Cortex of kidney (tissue), 1 donor: Measurements from ENCODE around the gene FAM120C.

Source experiments
- DNase-seq: peaks from one replicate; lab custom pipeline; 2025; lab: John Stamatoyannopoulos, UW

FAM120C gene

GRCh38 chrX:54171091-54171490 is 12.0 kb downstream of the FAM120C start:
- no peak for DNase-seq

- no peak for DNase-seq
Observed at GRCh38 chrX:54166915-54167314, 16.1 kb downstream of the FAM120C start.

DNA sequence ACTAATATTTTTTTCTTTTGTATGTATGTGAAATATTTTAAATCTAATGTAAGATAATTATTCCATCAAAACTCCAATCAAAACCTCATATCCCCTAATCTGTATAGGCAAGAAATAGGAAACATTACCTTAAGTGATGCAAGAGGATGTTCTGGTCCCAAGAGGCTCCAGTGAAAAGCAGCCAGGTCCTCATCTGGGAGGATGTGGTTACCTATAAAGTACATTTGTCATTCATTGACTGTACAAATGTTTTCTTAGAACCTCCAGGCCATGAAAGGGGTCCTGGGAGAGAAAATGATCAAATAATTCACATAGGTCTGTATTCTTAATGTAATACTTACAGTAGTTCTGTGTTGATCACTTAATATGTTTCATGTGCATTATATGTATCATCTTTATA is 25.5 kb downstream of the FAM120C start:
- no peak for DNase-seq

GRCh38 chrX:54134269-54134668 is 48.8 kb downstream of the FAM120C start:
- DNase-seq: no peak

- DNase-seq: no peak
Observed at GRCh38 chrX:54116391-54116790, 66.7 kb downstream of the FAM120C start.

GRCh38 chrX:54093571-54093970 is 89.5 kb downstream of the FAM120C start:
- no peak for DNase-seq

DNA sequence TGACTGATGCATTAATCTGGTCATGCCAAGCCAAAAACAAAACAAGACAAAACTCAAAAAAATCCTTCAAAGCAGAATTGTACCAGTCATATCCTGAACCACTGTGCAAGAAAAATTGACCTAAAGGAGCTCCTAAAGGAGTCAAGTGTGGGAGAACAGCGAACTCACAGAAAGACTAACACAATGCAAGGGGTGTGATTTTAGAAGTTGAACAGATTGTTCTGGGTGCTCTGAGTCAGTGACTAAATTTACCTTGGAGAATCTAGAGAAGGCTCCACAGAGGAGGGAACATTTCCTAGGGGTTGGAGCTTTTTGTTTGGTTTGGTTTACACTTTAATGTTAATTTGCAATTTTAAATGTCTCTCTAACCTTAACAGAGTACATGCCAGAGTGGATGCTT is 89.9 kb downstream of the FAM120C start:
- no peak for DNase-seq

- no peak for DNase-seq
Observed at GRCh38 chrX:54090880-54091279, 92.2 kb downstream of the FAM120C start.

GRCh38 chrX:54089191-54089590 is 93.9 kb downstream of the FAM120C start:
- DNase-seq: no peak

GRCh38 chrX:54087661-54088060 is 95.4 kb downstream of the FAM120C start:
- DNase-seq: no peak

- no peak for DNase-seq
Observed at GRCh38 chrX:54085666-54086065, 97.4 kb downstream of the FAM120C start.

DNA sequence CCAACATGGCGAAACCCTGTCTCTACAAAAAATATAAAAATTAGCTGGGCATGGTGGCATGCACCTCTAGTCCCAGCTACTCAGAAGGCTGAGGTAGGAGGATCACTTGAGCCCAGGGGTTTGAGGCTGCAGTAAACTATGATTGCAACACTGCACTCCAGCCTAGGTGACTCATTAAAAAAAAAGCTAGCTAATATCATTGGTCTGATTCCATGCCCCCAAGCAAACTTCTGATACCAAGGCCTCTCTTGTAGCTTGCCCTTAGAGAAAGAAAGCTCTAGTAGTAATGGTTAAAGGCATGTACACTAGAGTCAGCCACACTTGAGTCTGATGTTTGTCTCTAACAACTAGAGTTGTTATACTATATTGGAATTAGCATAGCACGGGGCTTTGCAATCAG is 106.2 kb downstream of the FAM120C start:
- no peak for DNase-seq

DNA sequence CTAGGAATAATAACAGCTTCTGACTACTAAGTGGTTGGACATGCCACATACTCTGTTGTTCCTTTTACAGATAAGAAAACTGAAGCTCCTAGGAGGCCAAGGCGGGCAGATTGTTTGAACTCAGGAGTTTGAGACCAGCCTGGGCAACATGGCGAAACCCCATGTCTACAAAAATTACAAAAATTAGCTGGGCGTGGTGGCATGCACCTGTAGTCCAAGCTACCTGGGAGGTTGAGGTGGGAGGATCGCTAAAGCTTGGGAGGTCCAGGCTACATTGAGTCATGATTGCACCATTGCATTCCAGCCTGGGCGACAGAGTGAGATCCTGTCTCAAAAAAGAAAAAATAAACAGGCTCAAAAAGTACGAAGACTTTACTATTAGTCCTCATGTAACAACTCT is 108.2 kb downstream of the FAM120C start:
- no peak for DNase-seq

DNA sequence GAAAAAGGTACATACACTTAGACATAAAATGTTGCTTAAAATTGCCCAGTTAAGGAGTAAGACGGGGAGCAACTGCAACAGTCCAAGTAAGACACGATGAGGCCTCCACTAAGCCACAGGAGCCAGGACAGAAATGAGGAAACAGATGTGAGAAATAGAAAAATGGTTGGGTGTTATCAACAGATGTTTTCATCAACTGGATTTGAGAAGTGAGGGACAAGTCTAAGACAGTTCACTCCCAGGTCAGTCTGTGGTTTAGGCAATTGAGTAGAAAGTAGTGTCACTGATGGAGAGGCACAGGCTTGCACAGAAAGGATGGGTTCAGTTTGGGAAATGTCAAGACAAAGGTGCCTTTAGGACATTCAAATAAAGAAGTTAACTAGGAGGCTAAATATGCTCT is 115.3 kb downstream of the FAM120C start:
- DNase-seq: no peak

- DNase-seq: no peak
Observed at GRCh38 chrX:54066841-54067240, 116.2 kb downstream of the FAM120C start.

- DNase-seq: no peak
Observed at GRCh38 chrX:54064564-54064963, 118.5 kb downstream of the FAM120C start.

- DNase-seq: no peak
Observed at GRCh38 chrX:54063361-54063760, 119.7 kb downstream of the FAM120C start.

DNA sequence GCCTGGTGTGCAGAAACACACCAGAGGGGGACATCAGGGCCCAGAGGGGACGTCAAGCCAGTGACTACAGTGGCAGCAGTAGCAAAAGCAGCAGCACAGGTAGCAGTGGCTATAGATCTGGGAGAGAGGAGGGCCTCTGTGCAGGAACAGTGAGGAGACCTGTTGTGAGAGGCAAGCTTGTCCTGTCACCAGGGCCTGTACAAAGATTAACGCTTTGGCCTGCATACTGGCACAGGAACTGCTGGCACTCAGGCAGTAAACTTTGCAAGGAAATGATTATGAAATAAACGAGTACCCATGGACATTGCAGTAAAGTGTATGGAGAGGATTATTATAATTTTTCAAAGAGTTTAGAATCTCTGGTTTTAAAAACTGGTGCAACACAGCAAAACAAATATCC is 133.3 kb downstream of the FAM120C start:
- DNase-seq: no peak

- no peak for DNase-seq
Observed at GRCh38 chrX:54048412-54048811, 134.6 kb downstream of the FAM120C start.

DNA sequence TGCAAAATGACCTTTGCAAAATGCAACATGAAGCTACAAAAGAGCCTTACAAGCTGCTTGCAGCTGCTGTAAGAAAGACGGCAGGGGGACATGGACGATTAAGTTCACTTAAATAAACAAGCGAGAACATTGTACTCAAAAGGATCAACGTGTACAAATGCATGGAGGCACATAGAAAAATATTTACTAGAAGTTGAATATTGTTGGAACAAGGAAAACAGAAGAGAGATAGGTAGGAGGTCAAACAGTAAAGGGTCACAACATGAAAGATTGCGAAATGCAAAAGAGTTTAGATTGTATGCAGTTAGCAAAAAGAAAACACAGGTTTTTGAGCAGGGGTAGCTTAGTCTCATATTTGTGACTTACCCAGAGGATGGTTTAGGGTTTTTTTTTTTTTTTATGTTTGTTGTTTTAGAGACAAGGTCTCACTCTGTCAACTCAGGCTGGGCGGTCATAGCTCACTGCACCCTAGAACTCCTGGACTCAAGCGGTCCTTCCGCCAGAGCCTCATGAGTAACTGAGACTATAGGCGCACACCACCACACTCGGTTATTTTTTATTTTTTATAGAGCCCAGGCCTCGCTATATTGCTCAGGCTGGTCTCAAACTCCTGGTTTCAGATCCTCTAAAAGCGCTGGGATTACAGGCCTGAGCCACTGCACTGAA is 137.4 kb downstream of the FAM120C start:
- no peak for DNase-seq

DNA sequence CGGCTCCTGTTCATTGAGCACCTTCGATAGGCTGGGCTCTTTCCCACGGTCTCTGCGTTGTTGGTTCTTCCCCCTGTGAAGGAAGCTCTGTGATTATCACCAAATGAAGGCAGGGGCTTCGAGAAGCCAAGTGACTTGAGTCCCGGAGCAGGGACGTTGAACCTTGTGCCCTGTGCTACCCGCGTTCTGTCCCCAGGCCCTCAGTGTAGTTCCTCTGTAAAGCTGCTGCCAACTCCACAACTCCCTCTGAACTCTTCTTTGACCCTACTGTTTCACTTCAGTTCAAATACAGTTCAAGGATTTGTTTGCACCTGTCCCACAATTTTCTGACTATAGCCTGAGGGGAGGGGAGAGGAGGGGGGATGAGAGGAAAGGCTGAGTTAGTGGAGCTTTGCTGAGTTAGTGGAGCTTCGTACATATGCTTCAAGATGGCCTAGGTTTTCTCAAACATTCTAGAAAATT is 138.1 kb downstream of the FAM120C start:
- DNase-seq: no peak

DNA sequence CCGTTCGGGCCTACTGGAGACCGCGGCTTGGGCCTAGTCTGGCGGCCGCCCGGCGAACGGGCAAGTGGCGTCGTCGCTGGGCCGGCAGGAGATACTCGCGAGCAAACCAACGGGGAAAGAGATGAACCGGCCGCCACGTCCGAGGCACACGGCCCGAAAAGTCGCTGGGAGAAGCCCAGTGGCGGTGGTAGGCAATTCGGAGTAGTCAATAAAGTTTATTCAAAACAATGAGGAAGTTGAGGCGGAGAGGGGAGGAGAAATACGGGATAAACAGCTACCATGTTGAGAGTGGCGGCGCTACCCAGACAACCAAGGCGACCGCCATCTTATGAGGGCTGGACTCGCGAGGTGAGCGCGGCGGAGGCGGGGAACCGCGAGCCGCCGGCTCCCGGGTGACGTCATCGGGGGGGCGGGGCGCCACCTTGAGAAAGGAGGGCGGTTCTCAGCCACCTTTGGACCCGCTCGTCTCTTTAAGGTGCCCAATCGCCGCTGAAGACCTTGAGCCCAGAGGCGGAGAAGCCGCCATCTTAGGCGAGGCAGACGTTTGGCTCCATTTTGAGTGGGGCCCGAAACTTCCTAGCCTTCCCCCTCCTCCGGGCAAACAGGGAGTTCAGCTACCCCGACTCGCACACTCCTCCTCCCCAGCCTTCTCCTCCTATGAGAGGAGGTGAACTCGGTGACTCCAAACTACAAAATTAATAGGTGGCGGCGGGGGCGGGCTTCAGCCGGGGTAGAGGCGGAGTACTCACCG is 138.8 kb downstream of the FAM120C start, which contains the start of gene PHF8:
PHF8 (minus strand) TSS at position 348 of the 751 bp plus-strand sequence. CDS start 1,745 bp downstream, outside the sequence.
- DNase-seq: peak; percentile 8

- DNase-seq: no peak
Observed at GRCh38 chrX:54043541-54044125, 139.4 kb downstream of the FAM120C start.
